NT2/D1 (cell line): ENCODE measurements around the gene WDR47.
"Not testable (repeated sequence)": the region's sequence is repeated elsewhere in the genome, so short reads cannot be mapped to it uniquely, and the experiment has no call there.

ENCODE experiments used
- DNase-seq: peaks from one replicate; pipeline ENCODE4 v3.0.0-alpha.2; 2011; ENCODE audit warnings: low read depth, low spot score
- H3K27me3 ChIP-seq: 2 replicates; pipeline ENCODE4 v1.6.0; 2011; ENCODE audit warnings: mild to moderate bottlenecking; ENCODE audit not compliant: insufficient read length, insufficient read depth
- H3K36me3 ChIP-seq: 2 replicates; pipeline ENCODE4 v1.6.1; 2011; ENCODE audit warnings: mild to moderate bottlenecking, low read length, mixed read lengths; ENCODE audit not compliant: insufficient read depth, insufficient read length
- H3K4me1 ChIP-seq: 2 replicates; pipeline ENCODE4 v1.5.1; 2011; ENCODE audit not compliant: insufficient read depth, insufficient read length
- H3K4me3 ChIP-seq: 2 replicates; pipeline ENCODE4 v1.5.1; 2011; ENCODE audit warnings: low read depth; ENCODE audit not compliant: insufficient read length
- H3K9ac ChIP-seq: 2 replicates; pipeline ENCODE4 v1.6.0; 2011; ENCODE audit warnings: low read depth; ENCODE audit not compliant: insufficient read length
- H3K9me3 ChIP-seq: 2 replicates; pipeline ENCODE4 v1.5.1; 2011; ENCODE audit warnings: mild to moderate bottlenecking, low read length; ENCODE audit not compliant: insufficient read depth
- SUZ12 ChIP-seq: IDR thresholded peaks from 2 replicates; pipeline ENCODE4 v1.6.1; 2011; ENCODE audit not compliant: insufficient read length, insufficient read depth; ENCODE audit errors: extremely low read depth
- YY1 ChIP-seq: IDR thresholded peaks from 2 replicates; pipeline ENCODE4 v1.6.1; 2011; ENCODE audit not compliant: insufficient read length, insufficient read depth
- ZNF274 ChIP-seq: IDR thresholded peaks from 2 replicates; pipeline ENCODE4 v1.6.1; 2011; ENCODE audit warnings: mild to moderate bottlenecking, low read depth, low read length

WDR47 gene

DNA sequence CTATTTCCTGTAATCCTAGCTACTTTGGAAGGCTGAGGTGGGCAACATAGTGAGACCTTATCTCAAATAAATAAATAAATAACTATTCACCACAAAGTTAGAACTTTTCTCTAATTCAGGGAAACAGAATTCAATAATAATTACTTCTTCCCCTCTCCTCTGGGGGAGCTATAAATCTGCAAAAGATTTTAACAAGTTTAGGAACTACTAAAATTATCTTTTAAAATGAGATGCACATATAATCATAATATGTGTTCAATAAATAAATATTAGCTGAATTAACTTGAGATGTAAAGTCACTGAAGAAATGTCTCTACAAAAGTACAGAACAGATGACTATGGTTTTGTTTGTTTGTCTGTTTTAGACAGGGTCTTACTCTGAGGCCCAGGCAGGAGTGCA, 14.1 kb downstream of the WDR47 start:
- Histone ChIP-seq H3K27me3 (no peaks in the 10 kb centered on the region), H3K4me1 (no peaks in the 10 kb centered on the region), H3K9me3 (no peaks in the 10 kb centered on the region), H3K4me3 (no peak overlapping the region), H3K36me3 (no peaks in the 10 kb centered on the region), H3K9ac (no peak overlapping the region)
- DNase-seq, result no peak
- no peak for TF ChIP-seq SUZ12
- TF ChIP-seq YY1, result no peak
- TF ChIP-seq ZNF274, result no peak

DNA sequence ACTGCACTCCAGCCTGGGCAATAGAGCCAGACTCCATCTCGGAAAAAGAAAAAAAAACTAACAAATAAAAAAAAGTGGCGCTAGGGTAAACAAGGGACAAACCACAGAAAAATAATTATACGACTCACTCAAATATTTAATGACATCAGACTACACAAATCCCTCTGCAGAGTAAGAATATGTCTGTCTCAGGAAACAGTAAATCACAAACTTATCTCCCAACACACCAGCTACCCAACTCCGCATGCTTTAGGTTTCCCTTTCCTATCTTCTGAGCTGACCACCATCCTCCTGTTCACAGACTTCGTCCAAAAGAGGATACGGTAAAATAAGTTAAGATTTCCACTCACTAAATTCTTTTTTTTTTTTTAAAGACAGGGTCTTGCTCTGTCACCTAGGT, 16.2 kb downstream of the WDR47 start:
- no peak for DNase-seq
- H3K9me3 ChIP-seq, result no peaks in the 10 kb centered on the region
- no peaks in the 10 kb centered on the region for H3K36me3 ChIP-seq
- no peak overlapping the region for H3K4me3 ChIP-seq
- no peak for TF ChIP-seq SUZ12
- no peak for TF ChIP-seq YY1
- no peak for TF ChIP-seq ZNF274
- H3K4me1 ChIP-seq, result no peaks in the 10 kb centered on the region
- no peaks in the 10 kb centered on the region for H3K27me3 ChIP-seq
- H3K9ac ChIP-seq, result no peak overlapping the region

DNA sequence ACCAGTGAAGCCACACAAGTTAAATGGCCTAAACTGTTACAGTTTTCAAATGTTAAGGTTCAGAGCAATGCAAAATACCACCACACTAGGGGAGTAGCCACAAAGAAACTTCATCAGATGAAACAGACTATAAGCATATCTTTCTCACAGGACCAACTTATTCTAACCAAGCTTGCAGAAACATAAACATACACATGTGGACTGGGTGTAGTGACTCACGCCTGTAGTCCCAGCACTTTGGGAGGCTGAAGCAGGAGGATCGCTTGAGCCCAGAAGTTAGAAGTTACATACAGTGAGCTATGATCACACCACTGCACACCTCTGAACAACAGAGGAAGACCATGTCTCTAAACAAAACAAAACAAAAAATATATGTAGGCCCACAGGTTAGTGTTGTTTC, 17.3 kb downstream of the WDR47 start:
- no peaks in the 10 kb centered on the region for H3K36me3 ChIP-seq
- no peak overlapping the region for H3K9ac ChIP-seq
- no peak for DNase-seq
- H3K9me3 ChIP-seq, result no peaks in the 10 kb centered on the region
- no peak for TF ChIP-seq ZNF274
- no peak for TF ChIP-seq SUZ12
- TF ChIP-seq YY1, result no peak
- no peaks in the 10 kb centered on the region for H3K4me1 ChIP-seq
- no peak overlapping the region for H3K4me3 ChIP-seq
- H3K27me3 ChIP-seq, result no peaks in the 10 kb centered on the region

DNA sequence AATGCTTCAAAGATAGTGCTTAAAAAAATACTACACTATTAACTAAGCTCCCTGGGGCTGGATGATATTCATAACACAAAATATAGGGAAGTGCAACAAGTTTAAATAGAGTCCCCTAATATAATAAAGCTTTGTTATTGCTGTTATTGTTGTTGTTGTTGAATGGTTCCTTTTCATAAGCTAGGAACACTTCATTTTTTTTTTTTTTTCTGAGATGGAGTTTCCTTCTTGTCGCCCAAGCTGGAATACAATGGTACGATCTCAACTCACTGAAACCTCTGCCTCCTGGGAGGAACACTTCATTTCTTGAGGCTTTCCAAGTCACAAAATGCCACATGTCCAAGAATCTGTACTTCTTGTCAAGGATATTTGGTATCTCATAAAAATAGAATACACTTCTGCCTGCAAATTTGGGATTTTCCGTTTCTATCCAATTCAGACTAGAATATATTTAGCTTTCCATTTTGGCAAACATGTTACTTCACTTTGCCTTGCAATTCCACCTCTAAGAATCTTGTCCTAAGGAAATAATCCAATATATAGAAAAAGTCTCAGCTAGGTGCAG, 21.1 kb downstream of the WDR47 start:
- TF ChIP-seq YY1 (no peak), SUZ12 (no peak), ZNF274 (no peak)
- H3K4me3 ChIP-seq, result no peak overlapping the region

DNA sequence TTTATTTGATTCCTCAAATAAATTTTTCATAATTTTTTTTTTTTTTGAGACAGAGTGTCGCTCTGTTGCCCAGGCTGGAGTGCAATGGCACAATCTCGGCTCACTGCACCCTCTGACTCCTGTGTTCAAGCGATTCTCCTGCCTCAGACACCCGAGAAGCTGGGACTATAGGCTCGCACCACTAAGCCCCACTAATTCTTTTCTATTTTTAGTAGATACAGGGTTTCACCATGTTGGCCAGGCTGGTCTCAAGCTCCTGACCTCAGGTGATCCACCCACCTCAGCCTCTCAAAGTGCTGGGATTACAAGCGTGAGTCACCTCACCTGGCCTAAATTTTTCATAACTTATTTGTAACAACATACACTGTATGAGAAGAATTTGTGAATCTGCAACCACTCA, 24.2 kb downstream of the WDR47 start:
- not testable (repeated sequence) for H3K27me3 ChIP-seq, DNase-seq, H3K9me3 ChIP-seq, H3K4me1 ChIP-seq, H3K4me3 ChIP-seq, H3K9ac ChIP-seq
- peaks cover 11% of the 10 kb centered on the region for H3K36me3 ChIP-seq

More for the DNA sequence above, 21.1 kb downstream of the WDR47 start:
- Histone ChIP-seq H3K9me3 (no peaks in the 10 kb centered on the region), H3K27me3 (no peaks in the 10 kb centered on the region), H3K9ac (no peak overlapping the region), H3K4me1 (no peaks in the 10 kb centered on the region), H3K36me3 (peaks cover 4% of the 10 kb centered on the region)
- DNase-seq, result no peak

DNA sequence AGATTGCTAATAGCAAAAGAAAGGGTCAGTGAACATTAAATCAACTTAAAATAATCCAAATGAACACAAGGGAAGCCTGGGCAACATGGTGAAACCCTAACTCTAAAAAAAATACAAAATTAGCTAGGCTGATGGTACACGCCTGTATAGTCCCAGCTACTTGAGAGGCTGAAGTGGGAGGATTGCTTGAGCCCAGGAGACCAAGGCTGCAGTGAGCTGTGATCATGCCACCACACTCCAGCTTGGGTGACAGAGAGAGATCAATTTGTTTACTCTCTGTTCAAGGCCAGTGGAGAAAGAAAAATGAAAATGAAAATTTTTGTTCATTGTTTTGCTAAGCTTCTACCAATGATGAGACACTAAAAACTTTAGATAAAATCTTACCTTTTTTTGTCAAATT, 24.8 kb downstream of the WDR47 start:
- no peak for TF ChIP-seq YY1
- no peak for TF ChIP-seq ZNF274
- H3K9me3 ChIP-seq, result no peaks in the 10 kb centered on the region
- H3K4me3 ChIP-seq, result no peak overlapping the region
- no peak for DNase-seq
- H3K36me3 ChIP-seq, result peaks cover 13% of the 10 kb centered on the region
- no peaks in the 10 kb centered on the region for H3K27me3 ChIP-seq
- no peaks in the 10 kb centered on the region for H3K4me1 ChIP-seq
- no peak overlapping the region for H3K9ac ChIP-seq

DNA sequence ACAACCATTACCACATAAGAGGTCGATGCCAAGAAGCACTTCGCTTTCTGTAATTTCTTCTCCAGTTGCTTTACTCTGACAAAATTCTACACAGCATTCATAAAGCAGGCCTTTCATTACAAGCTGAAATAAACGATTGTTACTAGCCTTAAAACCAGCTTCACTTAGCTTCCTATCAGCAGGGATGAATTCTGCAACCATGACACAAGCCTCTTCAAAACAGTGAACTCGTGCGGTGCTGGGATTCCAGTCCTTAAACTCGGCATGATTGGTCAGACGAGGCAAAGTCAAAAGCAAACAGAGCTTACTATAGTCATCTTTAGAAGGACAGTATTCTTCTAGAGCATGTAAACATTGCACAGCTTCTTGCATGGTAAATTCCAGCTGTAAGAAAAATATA, 30.6 kb downstream of the WDR47 start:
- H3K27me3 ChIP-seq, result no peaks in the 10 kb centered on the region
- no peak overlapping the region for H3K9ac ChIP-seq
- H3K36me3 ChIP-seq, result peaks cover 26% of the 10 kb centered on the region
- H3K4me3 ChIP-seq, result no peak overlapping the region
- no peaks in the 10 kb centered on the region for H3K9me3 ChIP-seq
- no peaks in the 10 kb centered on the region for H3K4me1 ChIP-seq
- no peak for TF ChIP-seq SUZ12
- TF ChIP-seq YY1, result no peak
- no peak for TF ChIP-seq ZNF274
- DNase-seq, result no peak

DNA sequence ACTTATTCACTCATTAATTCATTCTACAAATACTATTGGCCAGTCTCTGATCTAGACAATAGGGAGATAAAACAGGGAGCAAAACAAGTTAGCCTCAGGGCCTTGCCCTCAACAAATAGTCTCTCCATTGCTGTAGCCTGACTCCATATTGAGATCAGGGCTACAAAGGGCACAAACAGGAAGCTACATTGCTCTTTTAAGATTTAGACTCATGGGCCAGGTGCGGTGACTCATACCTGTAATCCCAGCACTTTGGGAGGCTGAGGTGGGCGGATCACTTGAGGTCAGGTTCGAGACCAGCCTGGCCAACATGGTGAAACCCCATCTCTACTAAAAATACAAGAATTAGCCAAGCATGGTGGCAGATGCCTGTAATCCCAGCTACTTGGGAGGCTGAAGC, 45.3 kb downstream of the WDR47 start:
- H3K27me3 ChIP-seq, H3K9ac ChIP-seq, H3K4me3 ChIP-seq, H3K4me1 ChIP-seq, DNase-seq: not testable (repeated sequence)
- Histone ChIP-seq H3K36me3 (peaks cover 49% of the 10 kb centered on the region), H3K9me3 (peaks cover 14% of the 10 kb centered on the region)
